Gastroesophageal sphincter (tissue), 2 donors: Measurements from ENCODE around the gene PDRG1.

ENCODE experiments used
- POLR2A ChIP-seq, 2 donors: fragments of 450-650 bp; IDR thresholded peaks; one replicate each; pipeline ENCODE4 v1.6.1; 2017; ENCODE audit warnings: antibody characterized with exemption in 2 of 2, mild to moderate bottlenecking in 2 of 2, moderate library complexity in 1 of 2
- POLR2AphosphoS5 ChIP-seq: sonication (generic); formaldehyde crosslinking; IDR thresholded peaks from one replicate; pipeline ENCODE4 v1.6.1; 2017; ENCODE audit warnings: antibody characterized with exemption

- TF ChIP-seq POLR2AphosphoS5 (no peak), POLR2A (IDR thresholded peaks at IDR 0.05) (no peak)
Measured at GRCh38 chr20:31927627-31928159, 24.2 kb downstream of the PDRG1 start.
